Measurements from ENCODE around the gene ZNF629.

ZNF629 gene

DNA sequence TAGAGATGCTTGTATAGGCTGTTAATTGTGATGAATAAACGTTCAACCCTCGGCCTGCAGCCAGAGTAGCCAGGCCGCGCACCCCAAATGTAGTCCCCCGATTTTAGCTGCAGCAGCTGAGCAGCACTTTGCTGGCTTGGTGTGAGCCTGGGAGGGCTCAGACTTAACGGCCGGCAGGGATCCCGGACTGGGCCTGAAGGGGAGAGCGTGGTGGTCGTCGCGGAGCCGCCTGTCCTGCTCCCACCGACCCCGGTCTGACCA lies 11.9 kb downstream of the ZNF629 start:
- TF ChIP-seq, protein P1, sequence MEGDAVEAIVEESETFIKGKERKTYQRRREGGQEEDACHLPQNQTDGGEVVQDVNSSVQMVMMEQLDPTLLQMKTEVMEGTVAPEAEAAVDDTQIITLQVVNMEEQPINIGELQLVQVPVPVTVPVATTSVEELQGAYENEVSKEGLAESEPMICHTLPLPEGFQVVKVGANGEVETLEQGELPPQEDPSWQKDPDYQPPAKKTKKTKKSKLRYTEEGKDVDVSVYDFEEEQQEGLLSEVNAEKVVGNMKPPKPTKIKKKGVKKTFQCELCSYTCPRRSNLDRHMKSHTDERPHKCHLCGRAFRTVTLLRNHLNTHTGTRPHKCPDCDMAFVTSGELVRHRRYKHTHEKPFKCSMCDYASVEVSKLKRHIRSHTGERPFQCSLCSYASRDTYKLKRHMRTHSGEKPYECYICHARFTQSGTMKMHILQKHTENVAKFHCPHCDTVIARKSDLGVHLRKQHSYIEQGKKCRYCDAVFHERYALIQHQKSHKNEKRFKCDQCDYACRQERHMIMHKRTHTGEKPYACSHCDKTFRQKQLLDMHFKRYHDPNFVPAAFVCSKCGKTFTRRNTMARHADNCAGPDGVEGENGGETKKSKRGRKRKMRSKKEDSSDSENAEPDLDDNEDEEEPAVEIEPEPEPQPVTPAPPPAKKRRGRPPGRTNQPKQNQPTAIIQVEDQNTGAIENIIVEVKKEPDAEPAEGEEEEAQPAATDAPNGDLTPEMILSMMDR (IDR thresholded peaks at IDR 0.05), result no peak

DNA sequence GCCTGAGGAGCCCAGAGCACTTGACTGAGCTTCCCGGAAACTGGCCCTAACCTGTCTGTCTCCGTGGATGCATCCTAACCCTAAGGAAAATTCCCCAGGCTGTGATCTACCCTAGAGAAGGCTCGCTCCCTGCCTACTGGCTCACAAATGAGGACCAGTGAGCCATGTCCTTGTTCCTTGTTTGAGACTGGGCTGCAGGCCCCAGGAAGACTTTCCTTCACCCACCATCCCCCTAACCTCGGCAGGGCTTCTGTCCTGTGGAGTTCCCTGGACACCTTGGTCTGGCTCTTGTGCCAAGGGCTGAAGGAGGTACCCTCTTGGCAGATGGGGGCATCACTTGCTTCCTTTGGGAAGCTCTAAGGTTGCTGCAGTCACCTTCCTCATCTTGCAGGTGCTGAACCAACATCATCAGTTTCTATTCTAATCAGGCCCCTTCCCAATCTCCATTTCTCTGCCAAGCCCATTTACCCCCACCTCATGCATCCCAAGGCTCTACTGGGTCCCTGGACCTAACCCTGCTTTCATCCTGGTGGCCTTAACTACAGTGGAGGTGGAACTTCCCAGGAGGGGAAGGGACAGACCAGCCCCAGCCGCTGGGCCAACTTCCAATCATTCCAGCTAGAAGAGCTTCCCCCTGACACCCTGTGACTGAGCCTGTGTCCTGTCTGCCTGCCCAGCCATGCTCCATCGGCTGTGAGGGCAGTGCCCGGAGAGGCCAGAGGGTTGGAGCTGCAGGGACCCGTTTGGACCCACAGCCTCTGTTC lies 12.5 kb downstream of the ZNF629 start:
- TF ChIP-seq, protein P1 (IDR thresholded peaks at IDR 0.05), result no peak

DNA sequence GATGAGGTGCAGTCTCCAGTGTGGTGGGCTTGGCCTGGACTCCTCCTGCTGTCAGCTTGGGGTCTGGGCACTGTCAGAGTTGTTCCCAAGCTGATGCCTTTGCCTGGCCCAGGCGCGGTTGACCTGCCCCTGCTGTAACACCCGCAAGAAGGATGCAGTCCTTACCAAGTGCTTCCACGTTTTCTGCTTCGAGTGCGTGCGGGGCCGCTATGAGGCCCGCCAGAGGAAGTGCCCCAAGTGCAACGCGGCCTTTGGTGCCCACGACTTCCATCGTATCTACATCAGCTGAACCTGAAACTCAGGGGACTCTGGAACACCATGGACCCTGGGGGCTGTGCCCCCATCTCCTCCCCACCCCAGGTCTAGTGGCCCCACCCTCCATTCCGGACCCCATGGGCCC lies 13.2 kb downstream of the ZNF629 start:
- TF ChIP-seq, protein P1 (IDR thresholded peaks at IDR 0.05), result no peak

DNA sequence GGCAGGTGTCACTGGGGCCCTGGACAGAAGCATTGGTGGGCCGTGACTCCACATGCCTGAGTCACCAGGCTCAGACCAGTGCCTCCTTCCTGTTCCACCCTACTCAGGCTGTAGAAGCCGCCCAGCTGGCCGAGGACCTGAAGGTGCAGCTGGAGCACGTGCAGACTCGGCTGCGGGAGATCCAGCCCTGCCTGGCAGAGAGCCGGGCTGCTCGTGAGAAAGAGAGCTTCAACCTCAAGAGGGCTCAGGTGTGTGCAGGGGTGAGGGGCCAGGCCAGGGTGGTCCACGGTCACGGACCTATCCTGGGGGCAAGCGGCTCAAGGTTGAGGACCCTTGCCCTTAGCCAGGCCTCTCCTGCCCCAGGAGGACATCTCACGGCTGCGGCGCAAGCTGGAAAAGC lies 15.3 kb downstream of the ZNF629 start:
- TF ChIP-seq, protein P1 (IDR thresholded peaks at IDR 0.05), result no peak

DNA sequence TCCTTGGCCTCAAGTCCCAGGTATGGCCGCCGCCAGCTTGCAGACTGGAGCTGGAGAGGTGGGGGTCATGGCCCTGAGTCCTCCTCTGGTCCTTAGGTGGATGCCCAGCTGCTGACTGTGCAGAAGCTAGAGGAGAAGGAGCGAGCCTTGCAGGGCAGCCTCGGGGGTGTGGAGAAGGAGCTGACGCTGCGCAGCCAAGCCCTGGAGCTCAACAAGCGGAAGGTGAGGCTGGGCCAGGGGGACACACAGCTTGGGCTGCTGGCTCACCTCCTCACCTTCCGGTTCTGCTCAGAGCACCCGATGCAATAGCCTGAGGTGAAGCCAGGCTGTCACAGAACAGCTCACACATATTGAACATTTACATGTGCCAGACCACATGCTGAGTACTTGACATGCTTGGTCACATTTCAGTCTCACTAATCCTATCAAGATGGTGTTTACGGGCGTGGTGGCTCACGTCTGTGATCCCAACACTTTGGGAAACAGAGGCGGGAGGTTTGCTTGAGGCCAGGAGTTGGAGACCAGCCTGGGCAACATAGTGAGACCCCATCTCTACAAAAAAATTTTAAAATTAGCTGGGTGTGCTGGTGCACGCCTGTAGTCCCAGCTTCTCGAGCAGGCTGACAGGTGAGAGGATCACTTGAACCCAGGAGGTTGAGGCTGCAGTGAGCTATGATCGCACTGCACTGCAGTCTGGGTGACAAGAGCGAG lies 17.5 kb downstream of the ZNF629 start:
- TF ChIP-seq, protein P1 (IDR thresholded peaks at IDR 0.05), result no peak

DNA sequence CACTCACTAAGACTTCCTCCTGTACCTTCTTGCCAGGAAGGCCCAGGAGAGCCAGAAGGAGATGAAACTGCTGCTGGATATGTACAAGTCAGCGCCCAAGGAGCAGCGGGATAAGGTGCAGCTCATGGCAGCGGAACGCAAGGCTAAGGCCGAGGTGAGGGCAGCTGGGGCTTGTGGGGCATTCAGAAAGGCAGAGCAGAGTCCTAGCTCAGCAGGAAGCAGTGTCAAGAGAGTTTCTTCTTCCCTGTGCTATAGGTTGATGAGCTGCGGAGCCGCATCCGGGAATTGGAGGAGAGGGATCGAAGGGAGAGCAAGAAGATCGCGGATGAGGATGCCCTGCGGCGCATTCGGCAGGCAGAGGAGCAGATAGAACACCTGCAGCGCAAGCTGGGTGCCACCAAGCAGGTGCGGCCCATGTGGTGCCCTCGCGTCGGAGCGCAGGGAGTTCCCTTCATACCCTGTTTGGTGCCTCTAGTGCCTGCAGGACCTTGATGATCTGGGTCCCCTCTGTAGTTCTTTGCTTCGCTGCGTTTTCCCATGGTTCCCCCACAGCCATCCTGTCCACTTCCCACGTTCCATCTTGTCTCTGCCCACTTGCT lies 18.3 kb downstream of the ZNF629 start:
- TF ChIP-seq, protein P1 (IDR thresholded peaks at IDR 0.05), result no peak

DNA sequence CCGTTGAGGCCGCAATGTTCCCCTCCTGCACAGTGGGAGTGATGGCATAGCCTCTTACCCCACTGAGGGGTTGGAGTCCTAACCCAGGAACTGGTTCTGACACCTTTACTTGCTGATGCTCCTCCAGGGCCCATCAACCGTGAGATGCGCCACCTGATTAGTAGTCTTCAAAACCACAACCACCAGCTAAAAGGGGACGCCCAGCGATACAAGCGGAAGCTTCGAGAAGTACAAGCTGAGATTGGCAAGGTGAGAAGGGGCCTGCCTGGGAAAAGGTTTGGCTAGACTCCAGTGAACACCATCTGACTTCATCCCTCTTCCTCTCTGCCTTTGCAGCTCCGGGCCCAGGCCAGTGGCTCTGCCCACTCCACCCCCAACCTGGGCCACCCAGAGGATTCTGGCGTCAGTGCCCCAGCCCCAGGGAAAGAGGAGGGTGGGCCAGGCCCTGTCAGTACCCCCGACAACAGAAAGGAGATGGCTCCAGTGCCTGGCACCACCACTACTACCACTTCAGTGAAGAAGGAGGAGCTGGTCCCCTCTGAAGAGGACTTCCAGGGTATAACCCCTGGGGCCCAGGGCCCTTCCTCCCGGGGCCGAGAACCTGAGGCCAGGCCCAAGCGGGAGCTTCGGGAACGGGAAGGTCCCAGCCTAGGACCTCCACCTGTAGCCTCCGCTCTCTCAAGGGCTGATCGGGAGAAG lies 19.1 kb downstream of the ZNF629 start:
- TF ChIP-seq, protein P1 (IDR thresholded peaks at IDR 0.05), result no peak
